Measurements from ENCODE around the gene SIRPG. TPM values are rescaled to one million over a fixed set of nuclear protein-coding genes. Genes with fewer than 3 reads are reported as not detected.

SIRPG gene
- total and polyA plus RNA-seq, 10 of the 15 experiments (the other 5 are each of a cell fraction or from before 2014, with no cell fraction given) = 1.1 to 13.0 (median 4.1) TPM

DNA sequence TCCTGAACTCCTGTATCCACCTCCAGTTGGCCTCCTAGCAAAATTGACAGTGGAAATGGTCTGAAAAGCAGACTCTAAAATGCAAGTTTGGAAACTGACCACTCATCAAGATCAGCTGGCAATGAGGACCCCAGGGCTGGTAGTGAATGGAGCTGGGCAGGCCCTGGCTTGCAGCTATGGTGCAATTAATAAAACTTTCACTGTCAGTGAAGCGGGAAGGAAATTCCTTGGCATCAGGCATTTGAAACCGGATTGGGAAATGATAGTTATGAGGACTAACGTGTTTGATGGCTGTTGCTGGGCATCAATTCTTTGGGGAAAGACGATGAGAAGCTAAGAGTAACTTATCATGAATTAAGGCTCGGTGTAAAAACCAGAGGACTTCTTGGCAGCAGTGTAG lies 56.8 kb downstream of the SIRPG start:
- SMC1A ChIA-PET (ENCODE audit: uncharacterized antibody, unreplicated experiment) = no interaction called here
- DNase-seq (ENCODE audit: low read depth, low spot score) (no peak), ATAC-seq (no peak), FAIRE-seq (no peak)
- H2AFZ ChIP-seq (ENCODE audit: control insufficient read depth, low read depth, low read length) = no peak overlapping the region
- H3K4me3 ChIP-seq = no peak overlapping the region
- H3K27ac ChIP-seq (ENCODE audit: control insufficient read depth, insufficient read depth) = no peak overlapping the region
- H4K20me1 ChIP-seq (ENCODE audit: control insufficient read depth, insufficient read depth) = no peaks in the 10 kb centered on the region
- TF ChIP-seq ZNF384 (IDR thresholded peaks at IDR 0.05; ENCODE audit: borderline replicate concordance, low read depth, low read length) = no peak
- TF ChIP-seq POLR2A (IDR thresholded peaks at IDR 0.05; ENCODE audit: low read depth, low read length) = no peak
- H3K79me2 ChIP-seq (ENCODE audit: control insufficient read depth, insufficient read depth, low read length) = no peaks in the 10 kb centered on the region
- no peak overlapping the region for H3K4me2 ChIP-seq (ENCODE audit: control insufficient read depth, insufficient read depth)
- CTCF ChIA-PET = no interaction called here
- H3K4me1 ChIP-seq (ENCODE audit: control insufficient read depth, insufficient read depth, low read length) = no peaks in the 10 kb centered on the region
- RAD21 ChIA-PET (ENCODE audit: unreplicated experiment) = no interaction called here
- no TSS peak for BruUV-seq (replicated peaks)
- H3K36me3 ChIP-seq (ENCODE audit: control insufficient read depth in 2 of 2, insufficient read depth in 2 of 2, low read length in 1 of 2) = no peaks in the 10 kb centered on the region
- WGBS (ENCODE audit: insufficient coverage, insufficient replicate concordance, low lambda C conversion rate, missing lambda C conversion rate) = 0% methylated on average over 5 of the region's 5 CpGs
- no peaks in the 10 kb centered on the region for H3K9me3 ChIP-seq (replicated peaks; ENCODE audit: control insufficient read depth, insufficient read depth, low read length)
- POLR2A ChIA-PET = no interaction called here
- no peaks in the 10 kb centered on the region for H3K27me3 ChIP-seq (replicated peaks in 1 of 2; ENCODE audit: control insufficient read depth in 2 of 2, insufficient read depth in 2 of 2, low read length in 1 of 2)
- H3K9ac ChIP-seq (ENCODE audit: control insufficient read depth, insufficient read depth, low read length) = no peak overlapping the region
- in situ Hi-C loops (cut with MboI) = no loop called here
- intact Hi-C loops (cut with micrococcal nuclease; ENCODE audit: unreplicated experiment) = no loop called here

- DNase-seq (ENCODE audit: low read depth, low spot score) = no peak
- no CpG with 5 or more reads among the region's 1 CpG for WGBS (ENCODE audit: insufficient coverage, insufficient replicate concordance, low lambda C conversion rate, missing lambda C conversion rate)
- TF ChIP-seq PML (IDR thresholded peaks at IDR 0.05; ENCODE audit: low read length) (no peak), MEF2B (IDR thresholded peaks at IDR 0.05; ENCODE audit: partially characterized antibody, poor library complexity, severe bottlenecking) (peak; percentile 14), SPI1 (IDR thresholded peaks at IDR 0.05; ENCODE audit: borderline replicate concordance, insufficient read depth, low read depth, low read length) (peak; percentile 84), CBX3 (IDR thresholded peaks at IDR 0.05; ENCODE audit: borderline replicate concordance, low read depth) (no peak), WRNIP1 (IDR thresholded peaks at IDR 0.05; ENCODE audit: borderline replicate concordance, low read depth, low read length) (no peak), CEBPZ (IDR thresholded peaks at IDR 0.05; ENCODE audit: low read depth, low read length) (no peak)
- TF ChIP-seq, protein P1, sequence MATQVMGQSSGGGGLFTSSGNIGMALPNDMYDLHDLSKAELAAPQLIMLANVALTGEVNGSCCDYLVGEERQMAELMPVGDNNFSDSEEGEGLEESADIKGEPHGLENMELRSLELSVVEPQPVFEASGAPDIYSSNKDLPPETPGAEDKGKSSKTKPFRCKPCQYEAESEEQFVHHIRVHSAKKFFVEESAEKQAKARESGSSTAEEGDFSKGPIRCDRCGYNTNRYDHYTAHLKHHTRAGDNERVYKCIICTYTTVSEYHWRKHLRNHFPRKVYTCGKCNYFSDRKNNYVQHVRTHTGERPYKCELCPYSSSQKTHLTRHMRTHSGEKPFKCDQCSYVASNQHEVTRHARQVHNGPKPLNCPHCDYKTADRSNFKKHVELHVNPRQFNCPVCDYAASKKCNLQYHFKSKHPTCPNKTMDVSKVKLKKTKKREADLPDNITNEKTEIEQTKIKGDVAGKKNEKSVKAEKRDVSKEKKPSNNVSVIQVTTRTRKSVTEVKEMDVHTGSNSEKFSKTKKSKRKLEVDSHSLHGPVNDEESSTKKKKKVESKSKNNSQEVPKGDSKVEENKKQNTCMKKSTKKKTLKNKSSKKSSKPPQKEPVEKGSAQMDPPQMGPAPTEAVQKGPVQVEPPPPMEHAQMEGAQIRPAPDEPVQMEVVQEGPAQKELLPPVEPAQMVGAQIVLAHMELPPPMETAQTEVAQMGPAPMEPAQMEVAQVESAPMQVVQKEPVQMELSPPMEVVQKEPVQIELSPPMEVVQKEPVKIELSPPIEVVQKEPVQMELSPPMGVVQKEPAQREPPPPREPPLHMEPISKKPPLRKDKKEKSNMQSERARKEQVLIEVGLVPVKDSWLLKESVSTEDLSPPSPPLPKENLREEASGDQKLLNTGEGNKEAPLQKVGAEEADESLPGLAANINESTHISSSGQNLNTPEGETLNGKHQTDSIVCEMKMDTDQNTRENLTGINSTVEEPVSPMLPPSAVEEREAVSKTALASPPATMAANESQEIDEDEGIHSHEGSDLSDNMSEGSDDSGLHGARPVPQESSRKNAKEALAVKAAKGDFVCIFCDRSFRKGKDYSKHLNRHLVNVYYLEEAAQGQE (IDR thresholded peaks at IDR 0.05; ENCODE audit: low read depth, low read length) = no peak
- TF ChIP-seq, protein P2, sequence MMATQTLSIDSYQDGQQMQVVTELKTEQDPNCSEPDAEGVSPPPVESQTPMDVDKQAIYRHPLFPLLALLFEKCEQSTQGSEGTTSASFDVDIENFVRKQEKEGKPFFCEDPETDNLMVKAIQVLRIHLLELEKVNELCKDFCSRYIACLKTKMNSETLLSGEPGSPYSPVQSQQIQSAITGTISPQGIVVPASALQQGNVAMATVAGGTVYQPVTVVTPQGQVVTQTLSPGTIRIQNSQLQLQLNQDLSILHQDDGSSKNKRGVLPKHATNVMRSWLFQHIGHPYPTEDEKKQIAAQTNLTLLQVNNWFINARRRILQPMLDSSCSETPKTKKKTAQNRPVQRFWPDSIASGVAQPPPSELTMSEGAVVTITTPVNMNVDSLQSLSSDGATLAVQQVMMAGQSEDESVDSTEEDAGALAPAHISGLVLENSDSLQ (IDR thresholded peaks at IDR 0.05) = no peak
Observed at GRCh38 chr20:1595333-1595732, 62.2 kb downstream of the SIRPG start.

More at GRCh38 chr20:1595333-1595732, 62.2 kb downstream of the SIRPG start:
- ChIA-PET POLR2A (no interaction called here), SMC1A (ENCODE audit: uncharacterized antibody, unreplicated experiment) (no interaction called here), RAD21 (ENCODE audit: unreplicated experiment) (no interaction called here), CTCF (interaction anchor here (1.0 kb wide), 1 partner anchor 139 kb away, joined by 3 read pairs; no protein-coding TSS in a partner anchor)
- Histone ChIP-seq H3K27ac (ENCODE audit: control insufficient read depth, insufficient read depth) (no peak overlapping the region), H3K27me3 (replicated peaks in 1 of 2; ENCODE audit: control insufficient read depth in 2 of 2, insufficient read depth in 2 of 2, low read length in 1 of 2) (no peaks in the 10 kb centered on the region), H4K20me1 (ENCODE audit: control insufficient read depth, insufficient read depth) (no peaks in the 10 kb centered on the region), H3K36me3 (ENCODE audit: control insufficient read depth in 2 of 2, insufficient read depth in 2 of 2, low read length in 1 of 2) (no peaks in the 10 kb centered on the region), H3K79me2 (ENCODE audit: control insufficient read depth, insufficient read depth, low read length) (no peaks in the 10 kb centered on the region), H3K4me3 (no peak overlapping the region), H3K9ac (ENCODE audit: control insufficient read depth, insufficient read depth, low read length) (no peak overlapping the region), H2AFZ (ENCODE audit: control insufficient read depth, low read depth, low read length) (no peak overlapping the region), H3K4me1 (ENCODE audit: control insufficient read depth, insufficient read depth, low read length) (no peaks in the 10 kb centered on the region), H3K4me2 (ENCODE audit: control insufficient read depth, insufficient read depth) (no peak overlapping the region), H3K9me3 (replicated peaks; ENCODE audit: control insufficient read depth, insufficient read depth, low read length) (no peaks in the 10 kb centered on the region)
- ATAC-seq = no peak; the same call in 1 of the 3 replicates
- no peak for FAIRE-seq
- in situ Hi-C loops (cut with MboI) = no loop called here
- intact Hi-C loops (cut with micrococcal nuclease; ENCODE audit: unreplicated experiment) = no loop called here
- BruUV-seq (replicated peaks) = no TSS peak

Data from GM12878 (cell line).